HL-60 (cell line): ENCODE measurements around the gene EIF5A2.
"Not testable (repeated sequence)": the region's sequence is repeated elsewhere in the genome, so short reads cannot be mapped to it uniquely, and the experiment has no call there.

Experiments used
- DNase-seq, 2 experiments: peaks; one replicate each; pipeline ENCODE4 v3.0.0-alpha.2; 2010 to 2020; ENCODE audit warnings: low read depth in 1 of 2, low spot score in 1 of 2
- H3K27ac ChIP-seq: fragments of 250-450 bp; sonication (Bioruptor Pico); replicated peaks from 2 replicates; pipeline ENCODE4 v1.5.1; 2020; ENCODE audit warnings: mild to moderate bottlenecking, moderate library complexity
- H3K27me3 ChIP-seq: fragments of 250-450 bp; sonication (Bioruptor Pico); 2 replicates; pipeline ENCODE4 v1.5.1; 2021; ENCODE audit warnings: mild to moderate bottlenecking, moderate library complexity; ENCODE audit not compliant: insufficient read depth, poor library complexity, severe bottlenecking
- H3K4me3 ChIP-seq: replicated peaks from 2 replicates; pipeline ENCODE4 v1.5.1; 2011; ENCODE audit warnings: mild to moderate bottlenecking, control low read depth, low read length; ENCODE audit not compliant: insufficient read depth
- CTCF ChIP-seq: IDR thresholded peaks from one replicate; pipeline ENCODE4 v1.5.1; 2011; ENCODE audit warnings: low read length, control low read depth, inconsistent platforms; ENCODE audit not compliant: insufficient read depth
- GABPA ChIP-seq: IDR thresholded peaks from 2 replicates; pipeline ENCODE4 v1.6.1; 2012; ENCODE audit warnings: low read depth
- POLR2AphosphoS5 ChIP-seq: IDR thresholded peaks from 2 replicates; pipeline ENCODE4 v1.6.1; 2012; ENCODE audit warnings: low read depth
- REST ChIP-seq: IDR thresholded peaks from 2 replicates; pipeline ENCODE4 v1.6.1; 2012; ENCODE audit warnings: low read depth; ENCODE audit not compliant: insufficient replicate concordance
- SPI1 ChIP-seq: IDR thresholded peaks from 2 replicates; pipeline ENCODE4 v1.6.1; 2012; ENCODE audit warnings: low read depth, mild to moderate bottlenecking, borderline replicate concordance

EIF5A2 gene

GRCh38 chr3:170903123-170903522 is 5.3 kb downstream of the EIF5A2 start:
- DNase-seq: no peak
- Histone ChIP-seq H3K4me3 (no peak overlapping the region), H3K27me3 (no peaks in the 10 kb centered on the region), H3K27ac (no peak overlapping the region)
- no peak for TF ChIP-seq SPI1
- no peak for TF ChIP-seq POLR2AphosphoS5
- no peak for TF ChIP-seq GABPA
- TF ChIP-seq CTCF: no peak
- TF ChIP-seq REST: no peak

- TF ChIP-seq GABPA: no peak
- TF ChIP-seq REST: no peak
- no peak for TF ChIP-seq CTCF
- no peak for TF ChIP-seq SPI1
- no peak for TF ChIP-seq POLR2AphosphoS5
- no peak overlapping the region for H3K4me3 ChIP-seq
- no peak overlapping the region for H3K27ac ChIP-seq
- H3K27me3 ChIP-seq: no peaks in the 10 kb centered on the region
- no peak for DNase-seq
Measured at GRCh38 chr3:170899455-170899854, 9.0 kb downstream of the EIF5A2 start.

GRCh38 chr3:170897978-170898377 is 10.5 kb downstream of the EIF5A2 start:
- H3K27ac ChIP-seq: no peak overlapping the region

GRCh38 chr3:170897199-170897598 is 11.2 kb downstream of the EIF5A2 start:
- H3K27ac ChIP-seq, H3K4me3 ChIP-seq, H3K27me3 ChIP-seq, DNase-seq: not testable (repeated sequence)

More at GRCh38 chr3:170897978-170898377, 10.5 kb downstream of the EIF5A2 start:
- DNase-seq: no peak
- TF ChIP-seq SPI1 (no peak), REST (no peak), CTCF (no peak), POLR2AphosphoS5 (no peak), GABPA (no peak)
- H3K27me3 ChIP-seq: no peaks in the 10 kb centered on the region
- H3K4me3 ChIP-seq: no peak overlapping the region
